MM.1S (cell line): ENCODE results near the gene CSF1.
"Not testable (repeated sequence)": the region's sequence is repeated elsewhere in the genome, so short reads cannot be mapped to it uniquely, and the experiment has no call there.

Experiments
- DNase-seq: peaks from one replicate; pipeline ENCODE4 v3.0.0-alpha.2; 2015
- H2AFZ ChIP-seq: fragments of 300-600 bp; sonication (generic); 2 replicates; pipeline ENCODE4 v1.6.0; 2016; ENCODE audit warnings: antibody characterized with exemption, low read length
- H3F3A ChIP-seq: fragments of 300-600 bp; sonication (generic); 2 replicates; pipeline ENCODE4 v1.6.1; 2016; ENCODE audit warnings: mild to moderate bottlenecking, antibody characterized with exemption, low read length, moderate library complexity, mixed read lengths; ENCODE audit not compliant: insufficient read depth
- H3K27ac ChIP-seq: fragments of 300-600 bp; sonication (generic); 2 replicates; pipeline ENCODE4 v1.5.1; 2016; ENCODE audit warnings: mild to moderate bottlenecking, low read length
- H3K27me3 ChIP-seq: fragments of 300-600 bp; sonication (generic); replicated peaks from 2 replicates; pipeline ENCODE4 v1.6.0; 2016; ENCODE audit warnings: low read length; ENCODE audit not compliant: insufficient read depth
- H3K36me3 ChIP-seq: fragments of 300-600 bp; sonication (generic); replicated peaks from 2 replicates; pipeline ENCODE4 v1.6.1; 2016; ENCODE audit warnings: mild to moderate bottlenecking, low read length, mixed read lengths; ENCODE audit not compliant: insufficient read depth
- H3K4me1 ChIP-seq: fragments of 300-600 bp; sonication (generic); 2 replicates; pipeline ENCODE4 v1.6.1; 2016; ENCODE audit warnings: low read length, mixed read lengths
- H3K4me2 ChIP-seq: fragments of 300-600 bp; sonication (generic); 2 replicates; pipeline ENCODE4 v1.6.0; 2016; ENCODE audit warnings: low read depth, low read length
- H3K4me3 ChIP-seq: fragments of 300-600 bp; sonication (generic); 2 replicates; pipeline ENCODE4 v1.5.1; 2016; ENCODE audit warnings: low read length, mixed read lengths
- H3K79me2 ChIP-seq: fragments of 300-600 bp; sonication (generic); 2 replicates; pipeline ENCODE4 v1.6.1; 2016; ENCODE audit warnings: mixed run types, low read length, mixed read lengths
- H3K9ac ChIP-seq: fragments of 300-600 bp; sonication (generic); 2 replicates; pipeline ENCODE4 v1.6.1; 2016; ENCODE audit warnings: low read length, mixed read lengths
- H3K9me2 ChIP-seq: fragments of 300-600 bp; sonication (generic); replicated peaks from 2 replicates; pipeline ENCODE4 v1.6.1; 2016; ENCODE audit warnings: mild to moderate bottlenecking, low read length, mixed read lengths; ENCODE audit not compliant: insufficient read depth
- H3K9me3 ChIP-seq: fragments of 300-600 bp; sonication (generic); replicated peaks from 2 replicates; pipeline ENCODE4 v1.6.1; 2016; ENCODE audit warnings: mild to moderate bottlenecking, low read length, mixed read lengths; ENCODE audit not compliant: insufficient read depth
- H4K20me1 ChIP-seq: fragments of 300-600 bp; sonication (generic); 2 replicates; pipeline ENCODE4 v1.6.1; 2016; ENCODE audit warnings: mild to moderate bottlenecking, low read length, moderate library complexity, mixed read lengths; ENCODE audit not compliant: insufficient read depth
- CTCF ChIP-seq: fragments of 300-600 bp; sonication (generic); IDR thresholded peaks from 2 replicates; pipeline ENCODE4 v1.5.1; 2016; ENCODE audit warnings: antibody characterized with exemption, low read length, mixed read lengths
- EZH2 ChIP-seq: fragments of 300-600 bp; sonication (generic); optimal IDR thresholded peaks from 2 replicates; pipeline ENCODE3; 2017; ENCODE audit warnings: low read depth, mild to moderate bottlenecking, antibody characterized with exemption, low read length, mixed read lengths
- EZH2phosphoT487 ChIP-seq: fragments of 300-600 bp; sonication (generic); IDR thresholded peaks from 2 replicates; pipeline ENCODE4 v1.6.1; 2018; ENCODE audit warnings: antibody characterized with exemption, low read length

Gene CSF1

DNA sequence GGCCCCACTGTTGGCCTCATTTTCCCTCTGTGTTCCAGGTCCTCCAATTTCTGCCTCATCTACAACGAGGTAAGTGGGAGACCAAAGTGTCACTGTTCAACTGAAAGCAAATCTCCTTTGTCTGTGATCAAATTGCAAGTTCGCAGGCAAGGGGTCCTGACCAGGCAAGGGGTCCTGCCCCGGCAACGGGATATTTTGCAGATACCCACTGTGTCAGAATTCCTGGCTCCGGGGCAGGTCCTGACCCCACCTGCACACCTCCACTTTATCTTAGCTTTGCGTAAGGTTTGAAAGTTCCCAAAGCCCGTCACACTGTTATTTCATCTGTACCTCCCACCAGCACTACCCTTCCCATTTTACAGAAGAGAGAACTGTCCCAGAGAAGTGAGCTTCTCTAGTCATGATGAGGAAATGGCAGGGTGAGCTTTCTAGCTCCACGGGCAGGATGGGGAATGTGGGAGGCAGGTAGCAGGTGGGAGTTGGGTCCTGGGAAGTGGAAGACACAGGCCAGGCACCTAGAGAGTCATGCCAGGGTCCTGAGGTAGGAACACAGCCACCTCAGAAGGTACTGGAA, 32.0 kb upstream of the CSF1 start:
- no peak overlapping the region for H3K9ac ChIP-seq
- no peaks in the 10 kb centered on the region for H3K79me2 ChIP-seq
- H2AFZ ChIP-seq: no peak overlapping the region
- no peaks in the 10 kb centered on the region for H3K4me1 ChIP-seq
- no peaks in the 10 kb centered on the region for H3K9me2 ChIP-seq
- no peaks in the 10 kb centered on the region for H3F3A ChIP-seq
- H3K27me3 ChIP-seq: no peaks in the 10 kb centered on the region
- H3K4me3 ChIP-seq: no peak overlapping the region
- no peaks in the 10 kb centered on the region for H3K36me3 ChIP-seq
- DNase-seq: no peak
- TF ChIP-seq CTCF (no peak), EZH2phosphoT487 (no peak), EZH2 (no peak)
- no peaks in the 10 kb centered on the region for H4K20me1 ChIP-seq
- H3K4me2 ChIP-seq: no peak overlapping the region
- H3K9me3 ChIP-seq: no peaks in the 10 kb centered on the region
- H3K27ac ChIP-seq: no peak overlapping the region

DNA sequence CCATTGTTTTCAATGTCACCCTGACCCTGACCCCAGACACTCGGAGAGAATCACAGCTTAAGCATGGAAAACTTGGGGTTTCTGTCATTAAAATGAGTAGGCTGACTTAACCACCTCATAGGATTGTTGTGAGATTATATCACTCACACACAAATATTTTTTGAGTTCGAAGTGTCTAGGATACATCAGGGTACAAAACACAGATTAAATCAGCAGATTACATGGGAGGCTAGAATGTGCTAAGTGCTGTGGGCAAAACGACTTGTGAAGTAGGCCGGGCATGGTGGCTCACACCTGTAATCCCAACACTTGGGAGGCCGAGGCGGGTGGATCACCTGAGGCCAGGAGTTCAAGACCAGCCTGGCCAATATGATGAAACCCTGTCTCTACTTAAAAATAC, 31.3 kb upstream of the CSF1 start:
- not testable (repeated sequence) for H3K9me3 ChIP-seq, H3K4me2 ChIP-seq, H3F3A ChIP-seq, H3K4me1 ChIP-seq, H3K79me2 ChIP-seq, H2AFZ ChIP-seq, H3K9ac ChIP-seq, H3K4me3 ChIP-seq, H3K36me3 ChIP-seq, DNase-seq, H4K20me1 ChIP-seq, H3K27ac ChIP-seq, H3K9me2 ChIP-seq, H3K27me3 ChIP-seq

DNA sequence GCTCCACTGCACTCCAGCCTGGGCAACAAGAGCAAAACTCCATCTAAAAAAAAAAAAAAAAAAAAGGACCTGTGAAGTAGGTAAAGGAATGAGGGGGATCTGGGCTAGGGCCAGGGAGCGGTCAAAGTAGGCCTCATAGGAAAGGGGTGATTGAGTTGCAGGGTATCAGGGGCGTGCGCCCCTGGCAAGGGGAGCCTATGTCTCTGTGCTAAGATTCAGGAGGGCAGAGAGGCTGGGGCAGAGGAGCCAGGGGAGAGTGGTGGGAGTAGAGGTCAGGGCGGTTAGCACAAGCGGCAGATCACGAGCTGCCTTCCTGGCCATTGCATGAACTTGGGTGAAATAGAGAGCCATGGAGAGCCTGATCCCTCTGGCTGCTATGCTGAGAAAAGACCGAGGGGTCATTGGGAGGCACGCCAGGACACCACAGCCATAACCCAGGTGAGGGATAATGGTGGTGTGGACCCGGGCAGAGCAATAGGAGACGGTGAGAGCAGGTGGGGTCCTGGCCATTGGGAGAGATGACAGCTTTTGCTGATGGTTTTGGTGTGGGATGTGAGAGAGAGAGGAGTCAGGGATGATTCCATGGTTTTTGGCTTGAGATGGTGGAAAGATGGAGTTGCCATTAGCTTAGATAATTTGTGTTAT, 30.6 kb upstream of the CSF1 start:
- Histone ChIP-seq H3K27ac (no peak overlapping the region), H3F3A (no peaks in the 10 kb centered on the region), H3K4me1 (no peaks in the 10 kb centered on the region), H4K20me1 (no peaks in the 10 kb centered on the region), H3K9me3 (no peaks in the 10 kb centered on the region), H3K36me3 (no peaks in the 10 kb centered on the region), H3K9me2 (no peaks in the 10 kb centered on the region), H3K9ac (no peak overlapping the region), H3K27me3 (no peaks in the 10 kb centered on the region), H2AFZ (no peak overlapping the region), H3K4me3 (no peak overlapping the region), H3K79me2 (no peaks in the 10 kb centered on the region), H3K4me2 (no peak overlapping the region)
- TF ChIP-seq EZH2: no peak
- TF ChIP-seq EZH2phosphoT487: no peak
- no peak for TF ChIP-seq CTCF
- DNase-seq: no peak
